ENCODE results near the gene BLNK.
"Not testable (repeated sequence)": the region's sequence is repeated elsewhere in the genome, so short reads cannot be mapped to it uniquely, and the experiment has no call there.

Gene BLNK

GRCh38 chr10:96225119-96225518 lies 46.2 kb downstream of the BLNK start:
- no peak for DNase-seq (ENCODE audit: low read depth)

GRCh38 chr10:96222908-96223307 lies 48.5 kb downstream of the BLNK start:
- no peak for DNase-seq (ENCODE audit: low read depth)

GRCh38 chr10:96222441-96222840 lies 48.9 kb downstream of the BLNK start:
- no peak for DNase-seq (ENCODE audit: low read depth)

- DNase-seq (ENCODE audit: low read depth) = no peak
Measured at GRCh38 chr10:96218826-96219225, 52.5 kb downstream of the BLNK start.

- no peak for DNase-seq (ENCODE audit: low read depth)
Measured at GRCh38 chr10:96217711-96218110, 53.7 kb downstream of the BLNK start.

- DNase-seq (ENCODE audit: low read depth) = no peak
Measured at GRCh38 chr10:96216775-96217174, 54.6 kb downstream of the BLNK start.

GRCh38 chr10:96212911-96213310 lies 58.5 kb downstream of the BLNK start:
- DNase-seq (ENCODE audit: low read depth) = no peak

GRCh38 chr10:96211764-96212163 lies 59.6 kb downstream of the BLNK start:
- DNase-seq (ENCODE audit: low read depth) = no peak

GRCh38 chr10:96208946-96209345 lies 62.4 kb downstream of the BLNK start:
- no peak for DNase-seq (ENCODE audit: low read depth)

- no peak for DNase-seq (ENCODE audit: low read depth)
Measured at GRCh38 chr10:96208271-96208670, 63.1 kb downstream of the BLNK start.

- DNase-seq (ENCODE audit: low read depth) = no peak
Measured at GRCh38 chr10:96205580-96205979, 65.8 kb downstream of the BLNK start.

GRCh38 chr10:96201525-96201924 lies 69.8 kb downstream of the BLNK start:
- no peak for DNase-seq (ENCODE audit: low read depth)

- not testable (repeated sequence) for DNase-seq (ENCODE audit: low read depth)
Measured at GRCh38 chr10:96189505-96189904, 81.9 kb downstream of the BLNK start.

GRCh38 chr10:96188916-96189315 lies 82.5 kb downstream of the BLNK start:
- DNase-seq (ENCODE audit: low read depth) = no peak

- DNase-seq (ENCODE audit: low read depth) = no peak
Measured at GRCh38 chr10:96188421-96188820, 82.9 kb downstream of the BLNK start.

GRCh38 chr10:96176985-96177384 lies 94.4 kb downstream of the BLNK start:
- DNase-seq (ENCODE audit: low read depth) = no peak

GRCh38 chr10:96172666-96173065 lies 98.7 kb downstream of the BLNK start:
- no peak for DNase-seq (ENCODE audit: low read depth)

- no peak for DNase-seq (ENCODE audit: low read depth)
Measured at GRCh38 chr10:96170230-96170629, 101.1 kb downstream of the BLNK start.

GRCh38 chr10:96168546-96168945 lies 102.8 kb downstream of the BLNK start:
- no peak for DNase-seq (ENCODE audit: low read depth)

GRCh38 chr10:96165726-96166125 lies 105.6 kb downstream of the BLNK start:
- no peak for DNase-seq (ENCODE audit: low read depth)

GRCh38 chr10:96153070-96153469 lies 118.3 kb downstream of the BLNK start:
- DNase-seq (ENCODE audit: low read depth) = no peak

- DNase-seq (ENCODE audit: low read depth) = no peak
Measured at GRCh38 chr10:96152437-96152836, 118.9 kb downstream of the BLNK start.

All from HS-5 (cell line).